Left renal pelvis (tissue), 4 donors: Measurements from ENCODE around the gene PPM1H. TPM values are rescaled to one million over a fixed set of nuclear protein-coding genes. Genes with fewer than 3 reads are reported as not detected.

Source experiments
- DNase-seq, 4 donors: peaks; one replicate each; pipeline ENCODE4 v3.0.0-alpha.2; 2013; ENCODE audit warnings: low read depth in 4 of 4, low spot score in 3 of 4
- polyA plus RNA-seq, 4 donors: library from polyadenylated mRNA; unstranded; fragments of 120-200 nt; gene quantifications; one replicate each; pipeline ENCODE4 v1.2.1, GENCODE V29; 2013; ENCODE audit not compliant: insufficient read length in 4 of 4

The PPM1H gene
- polyA plus RNA-seq, 4 donors = 4.1 to 30.8 (median 28.2) TPM

- DNase-seq = no peak
Measured at GRCh38 chr12:62718762-62719426, 216.1 kb downstream of the PPM1H start.

GRCh38 chr12:62717643-62718042 is 217.3 kb downstream of the PPM1H start:
- DNase-seq = no peak

GRCh38 chr12:62716866-62717525 is 218.0 kb downstream of the PPM1H start:
- no peak for DNase-seq

- DNase-seq = no peak
Measured at GRCh38 chr12:62716037-62716436, 218.9 kb downstream of the PPM1H start.

GRCh38 chr12:62714774-62715721 is 219.9 kb downstream of the PPM1H start:
- peak in 1 of 4 donors; percentile 56 for DNase-seq

- DNase-seq = no peak
Measured at GRCh38 chr12:62714181-62714773, 220.7 kb downstream of the PPM1H start.

GRCh38 chr12:62713723-62714122 is 221.2 kb downstream of the PPM1H start:
- no peak for DNase-seq

- no peak for DNase-seq
Measured at GRCh38 chr12:62712681-62713573, 222.0 kb downstream of the PPM1H start.

GRCh38 chr12:62711631-62712241 is 223.2 kb downstream of the PPM1H start:
- no peak for DNase-seq

GRCh38 chr12:62709311-62709710 is 225.6 kb downstream of the PPM1H start:
- DNase-seq = no peak

- no peak for DNase-seq
Measured at GRCh38 chr12:62707939-62708338, 227.0 kb downstream of the PPM1H start.

GRCh38 chr12:62705846-62706245 is 229.1 kb downstream of the PPM1H start:
- no peak for DNase-seq

- no peak for DNase-seq
Measured at GRCh38 chr12:62703011-62703380, 232.0 kb downstream of the PPM1H start.

- no peak for DNase-seq
Measured at GRCh38 chr12:62701492-62701891, 233.5 kb downstream of the PPM1H start.

- no peak for DNase-seq
Measured at GRCh38 chr12:62700091-62700880, 234.7 kb downstream of the PPM1H start.

GRCh38 chr12:62698701-62699101 is 236.2 kb downstream of the PPM1H start:
- DNase-seq = no peak

GRCh38 chr12:62697893-62698292 is 237.1 kb downstream of the PPM1H start:
- DNase-seq = no peak

- no peak for DNase-seq
Measured at GRCh38 chr12:62695696-62696095, 239.3 kb downstream of the PPM1H start.

GRCh38 chr12:62694632-62695031 is 240.3 kb downstream of the PPM1H start:
- DNase-seq = no peak
